GM12891 (cell line): Measurements from ENCODE around the gene OTOF.

Experiments
- POLR2A ChIP-seq: IDR thresholded peaks from 2 replicates; pipeline ENCODE4 v1.6.1; 2011; ENCODE audit warnings: low read depth, low read length, control low read depth
- POLR2AphosphoS5 ChIP-seq: IDR thresholded peaks from 2 replicates; pipeline ENCODE4 v1.6.1; 2011; ENCODE audit warnings: low read depth, low read length, control low read depth
- SPI1 ChIP-seq: IDR thresholded peaks from 2 replicates; pipeline ENCODE4 v1.6.1; 2011; ENCODE audit warnings: low read depth, low read length, control low read depth
- TAF1 ChIP-seq: IDR thresholded peaks from 2 replicates; pipeline ENCODE4 v1.6.1; 2011; ENCODE audit warnings: low read depth, low read length, control low read depth

- no peak for TF ChIP-seq POLR2A
- TF ChIP-seq POLR2AphosphoS5: no peak
- no peak for TF ChIP-seq TAF1
- no peak for TF ChIP-seq SPI1
Measured at GRCh38 chr2:26516246-26516645, 38.3 kb upstream of the OTOF start.
